GM19468 (cell line): ENCODE results near the gene HRNR.

Experiments used
- ATAC-seq: cut with Tn5 transposase; IDR thresholded peaks from one replicate; pipeline ENCODE4 v1.9.1; 2021; ENCODE audit warnings: mild to moderate bottlenecking, moderate library complexity, moderate number of reproducible peaks; ENCODE audit not compliant: unreplicated experiment; ENCODE audit errors: extremely low read depth

Gene HRNR

DNA sequence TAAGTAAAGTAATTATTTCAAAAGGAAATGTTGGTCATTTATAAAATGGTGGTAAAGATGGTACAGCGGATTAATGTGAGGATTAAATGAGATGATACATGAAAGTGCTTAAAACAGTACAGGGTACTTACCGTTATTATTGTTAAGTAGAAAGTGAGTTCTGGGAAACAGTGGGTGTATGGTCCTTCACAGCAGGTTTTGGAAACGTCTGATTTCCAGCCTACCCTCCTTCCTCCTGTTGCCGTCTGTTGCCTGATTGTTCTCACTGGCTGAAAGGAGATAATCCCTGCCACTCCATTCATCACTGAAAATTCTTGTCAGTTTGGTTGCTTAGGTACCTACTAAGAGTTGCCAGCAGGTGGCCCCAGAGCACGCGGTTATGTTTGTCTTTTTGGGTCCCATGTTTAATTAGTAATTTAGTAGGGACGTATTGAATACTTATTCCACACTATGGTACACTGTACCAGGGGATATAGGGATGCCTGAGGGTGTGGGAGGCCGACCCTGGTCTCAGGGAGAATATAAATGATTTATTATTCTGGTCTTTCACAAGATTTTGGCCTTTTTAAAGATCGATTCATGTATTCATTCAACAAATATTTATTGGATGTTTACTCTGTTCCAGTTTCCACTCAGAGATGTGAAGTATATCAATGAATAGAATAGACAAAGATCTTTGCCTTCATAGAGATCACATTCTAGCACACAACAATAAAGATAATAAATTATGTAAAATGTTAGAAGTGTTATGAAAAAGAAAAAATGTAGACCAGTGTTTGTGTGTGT is 34.1 kb downstream of the HRNR start:
- ATAC-seq = no peak

DNA sequence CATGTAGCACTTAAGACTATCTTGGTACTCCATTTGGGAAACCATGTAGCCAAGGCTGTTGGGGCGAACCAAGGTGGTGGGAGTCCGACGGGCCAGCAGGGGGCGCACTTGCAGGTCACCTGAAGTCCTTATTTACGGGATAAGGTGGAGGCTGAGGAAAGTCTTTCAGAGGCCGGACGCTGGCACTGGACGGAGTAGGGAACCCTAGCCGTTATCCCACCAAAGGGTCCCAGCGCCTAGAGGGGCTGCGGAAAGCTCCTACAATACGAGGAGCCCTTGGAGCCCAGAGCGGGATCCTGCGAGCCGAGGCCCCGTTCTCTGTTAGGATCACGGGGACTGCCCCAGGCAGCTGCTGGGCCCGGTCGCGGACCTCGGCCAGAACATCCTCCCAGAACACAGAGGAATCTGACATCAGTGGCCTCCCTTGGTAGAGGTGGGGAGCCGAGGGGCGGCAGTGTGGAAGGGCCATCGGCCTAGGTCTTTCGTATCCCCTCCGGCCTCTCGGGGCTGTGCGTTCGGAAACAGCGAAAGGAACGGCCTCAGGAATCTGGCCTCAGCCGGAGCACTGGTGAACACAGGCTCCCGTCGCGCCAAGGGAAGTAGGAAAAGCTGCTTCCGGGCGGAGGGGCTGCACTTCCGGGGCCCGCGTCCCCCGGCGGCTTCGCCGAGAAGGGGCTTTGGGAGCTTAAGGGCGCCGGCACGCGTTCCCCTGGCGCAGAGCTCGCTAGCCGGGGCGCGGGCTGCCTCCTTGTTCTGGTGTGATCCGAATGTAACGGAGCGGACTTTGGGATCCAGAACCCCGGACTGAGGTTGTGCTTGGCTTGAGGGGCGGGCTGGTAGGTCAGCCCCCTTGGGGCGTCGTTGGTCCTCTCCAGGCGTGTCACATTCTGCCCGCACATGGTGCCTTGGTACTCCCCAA is 35.1 kb downstream of the HRNR start:
- no peak for ATAC-seq

DNA sequence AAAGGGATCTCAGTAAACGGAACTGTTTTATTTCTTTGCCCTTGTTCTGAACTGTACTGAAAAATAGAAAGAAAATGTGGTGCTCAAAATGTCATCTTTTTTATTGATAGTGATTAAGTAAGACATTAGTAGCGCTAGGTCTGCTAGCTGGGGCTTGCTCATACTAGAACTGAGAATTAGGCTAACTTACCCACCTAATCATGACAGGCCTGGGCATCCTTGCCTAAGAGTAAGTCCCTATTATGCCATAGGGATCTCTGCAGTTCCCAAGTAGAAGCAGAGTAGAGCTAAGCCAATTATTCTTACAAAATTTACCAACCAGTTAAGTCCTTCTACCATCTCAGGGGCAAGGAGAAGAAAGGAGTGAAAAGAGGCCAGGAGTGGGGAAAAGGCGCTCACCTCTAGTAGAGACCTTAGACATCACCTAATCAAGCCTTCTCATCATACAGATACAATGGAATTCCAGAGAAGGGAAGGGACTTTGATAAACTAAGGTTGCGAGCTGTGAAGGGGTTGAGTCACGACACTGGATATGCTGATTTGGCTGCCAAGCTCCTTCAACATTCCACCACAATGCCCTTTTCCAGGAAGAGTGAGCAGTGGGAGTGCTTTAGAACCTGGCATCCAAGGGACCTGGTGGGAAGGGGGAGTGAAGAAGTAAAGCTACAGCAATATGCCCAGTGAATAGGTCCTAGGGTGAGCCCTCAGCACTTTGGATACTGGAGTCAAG is 37.3 kb downstream of the HRNR start:
- no peak for ATAC-seq

DNA sequence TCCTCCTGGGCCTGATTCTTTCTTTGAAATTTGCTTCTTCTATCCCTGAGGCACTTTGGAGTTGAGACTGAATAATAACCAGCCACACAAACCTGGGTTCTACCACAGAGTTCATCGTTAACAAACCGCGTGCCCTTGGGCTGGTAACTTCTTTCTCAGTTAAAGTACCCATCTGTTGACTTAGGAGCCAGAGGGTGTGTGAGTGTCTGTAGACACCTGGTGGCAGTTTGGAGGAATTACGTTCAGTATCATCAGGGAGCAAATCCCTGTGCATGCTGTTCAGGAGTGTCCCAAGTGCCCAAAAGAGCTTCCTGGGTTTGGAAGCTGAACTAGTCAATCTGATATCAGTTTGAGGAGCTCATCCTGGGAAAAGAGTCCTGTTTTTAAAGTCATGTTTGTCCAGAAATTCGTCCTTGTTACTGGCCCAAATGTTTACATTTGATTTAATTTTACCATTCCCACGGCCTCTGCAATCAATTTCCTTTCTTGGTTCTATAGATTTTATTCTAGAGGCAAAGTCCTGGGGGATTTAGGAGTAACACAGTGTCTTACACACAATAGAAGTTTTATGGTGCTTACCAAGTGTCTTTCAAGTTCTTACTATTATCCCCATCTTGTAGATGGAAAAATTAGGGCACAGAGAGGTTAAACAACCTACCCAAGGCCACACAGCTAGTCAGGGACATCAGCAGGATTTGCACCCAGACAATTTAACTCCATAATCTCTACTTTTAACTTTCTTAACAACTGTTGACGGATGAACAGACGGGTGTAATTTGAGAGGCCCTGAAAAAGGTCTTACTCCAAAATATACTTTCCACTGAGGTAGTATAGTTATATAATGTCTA is 38.2 kb downstream of the HRNR start:
- no peak for ATAC-seq

DNA sequence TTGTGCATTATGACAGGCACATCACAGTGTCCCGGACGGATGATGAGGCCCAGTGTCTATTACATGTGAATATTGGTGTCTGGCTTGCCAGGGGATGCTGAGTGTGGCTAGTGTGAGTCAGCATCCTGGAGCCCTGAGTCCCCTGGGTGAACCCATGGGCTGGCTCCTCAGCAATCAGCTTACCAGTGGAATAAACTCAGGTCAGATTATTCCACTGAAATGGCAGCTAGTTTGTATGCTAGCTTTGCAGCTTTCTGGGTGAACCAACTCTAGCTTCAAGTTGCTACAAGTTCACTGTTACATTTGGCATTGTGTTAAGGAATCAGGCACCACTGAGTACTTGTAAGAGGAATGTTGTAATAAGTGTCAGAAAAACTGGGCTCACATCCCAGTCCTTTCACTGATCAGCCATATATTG is 41.0 kb downstream of the HRNR start:
- no peak for ATAC-seq

DNA sequence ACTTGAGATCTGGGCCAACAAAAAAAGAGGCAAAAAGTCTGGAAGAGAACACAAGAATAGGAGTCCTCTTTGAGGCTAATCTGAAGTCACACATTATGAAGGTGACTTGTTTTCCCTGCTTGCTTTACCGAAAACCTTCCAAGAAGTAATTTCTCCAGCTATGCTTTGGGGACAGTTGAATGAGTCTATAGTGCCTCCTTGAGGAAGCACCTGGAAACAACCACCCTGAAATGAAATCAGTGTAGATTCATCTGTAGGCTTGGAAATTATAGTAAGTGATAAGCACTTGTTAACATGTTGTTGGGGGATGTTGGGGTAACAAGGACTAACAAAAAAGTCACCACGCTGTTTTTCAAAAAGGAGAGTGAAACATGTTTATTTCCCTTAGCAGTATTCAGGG is 41.6 kb downstream of the HRNR start:
- ATAC-seq = no peak

DNA sequence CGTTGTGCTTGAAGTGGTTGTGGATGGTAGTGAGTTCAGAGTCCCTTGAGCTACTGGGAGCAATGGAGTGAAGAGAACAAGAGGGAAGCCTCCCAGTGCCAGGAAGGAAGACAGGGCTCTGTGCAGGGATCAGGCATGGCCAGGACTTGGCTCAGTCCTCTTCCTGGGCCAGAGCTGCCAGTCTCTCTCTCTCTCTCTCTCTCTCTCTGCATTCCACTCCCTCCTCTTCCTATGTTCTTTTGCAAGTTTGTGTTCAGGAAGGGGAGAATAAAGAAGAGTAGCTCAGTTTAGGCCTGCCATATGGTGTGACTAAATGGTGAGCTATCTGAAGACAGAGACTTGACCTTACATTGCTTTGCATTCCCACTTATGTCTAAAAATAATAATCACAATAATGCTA is 44.4 kb downstream of the HRNR start:
- no peak for ATAC-seq

DNA sequence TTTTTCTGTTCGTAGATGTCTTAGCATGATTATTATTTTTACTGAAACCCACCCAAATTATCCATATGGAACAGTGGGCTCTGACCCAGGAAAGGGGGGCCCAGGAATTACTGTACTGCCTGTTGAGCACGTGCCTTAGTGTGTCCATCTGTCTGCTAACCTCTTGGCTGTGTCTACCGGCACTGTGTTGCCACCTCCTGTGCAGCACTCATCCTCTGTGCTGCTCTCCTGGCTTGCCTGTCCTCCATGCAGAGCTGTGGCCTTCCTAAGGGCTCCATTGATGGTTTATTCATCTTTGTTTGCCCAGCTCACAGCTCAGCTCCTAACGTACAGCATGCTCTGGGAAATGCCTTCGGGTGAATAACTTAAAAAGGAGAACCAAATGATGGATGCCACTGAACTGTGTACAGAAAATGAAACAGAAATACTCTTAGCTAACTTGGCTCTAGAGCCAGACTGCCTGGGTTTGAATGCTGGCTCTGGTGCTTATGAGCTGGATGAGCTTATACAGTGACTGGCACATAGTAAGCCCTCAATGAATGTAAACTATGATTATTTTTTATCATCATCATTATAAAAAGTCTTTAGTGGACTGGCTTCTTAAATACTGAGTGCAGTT is 53.6 kb downstream of the HRNR start:
- no peak for ATAC-seq

DNA sequence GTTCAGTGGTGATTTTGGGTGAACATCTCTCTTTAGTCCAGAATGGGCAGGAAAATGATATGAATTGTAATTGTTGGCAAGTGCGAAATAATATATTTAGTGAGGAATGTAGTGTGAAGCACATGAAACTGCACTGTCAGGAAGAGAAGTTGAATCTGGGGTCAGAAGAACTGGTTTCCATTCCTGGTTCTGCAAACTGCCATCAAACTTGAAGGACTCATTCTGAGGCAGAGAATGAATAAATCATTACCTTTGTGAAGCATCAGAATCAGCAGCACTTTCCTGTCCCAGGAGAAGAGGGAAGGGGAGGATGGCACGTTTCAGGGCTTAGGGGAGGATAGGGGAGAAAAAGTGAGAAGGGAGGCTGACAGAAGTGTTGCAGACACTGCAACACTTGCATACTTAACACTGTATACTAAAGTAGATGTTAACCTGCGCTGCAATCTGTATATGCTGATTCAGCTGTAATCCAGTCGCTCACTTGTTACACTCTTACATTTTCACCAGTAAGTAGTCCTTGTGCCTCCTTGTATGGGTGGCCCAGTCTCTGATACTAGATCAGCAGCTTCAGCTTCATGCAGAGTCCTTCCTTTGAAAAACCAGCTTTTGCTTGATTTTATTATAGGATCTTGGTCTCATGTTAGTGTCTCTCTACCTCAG is 54.5 kb downstream of the HRNR start:
- no peak for ATAC-seq

DNA sequence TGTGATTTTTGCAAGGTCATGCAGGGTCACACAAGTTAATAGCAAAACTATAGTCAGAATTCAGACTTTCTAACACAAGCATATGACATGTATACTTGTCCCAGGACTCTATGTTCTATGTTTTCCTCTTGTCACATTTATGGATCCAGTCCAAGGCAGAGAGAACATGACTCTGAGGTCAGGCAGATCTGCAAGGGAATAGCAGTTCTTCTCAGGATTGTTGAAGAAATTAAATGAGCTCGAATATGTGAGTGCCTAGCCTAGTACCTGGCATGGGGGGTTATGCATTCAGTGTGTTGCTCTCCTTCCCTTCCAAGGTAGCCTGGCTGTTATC is 55.5 kb downstream of the HRNR start:
- ATAC-seq = no peak

DNA sequence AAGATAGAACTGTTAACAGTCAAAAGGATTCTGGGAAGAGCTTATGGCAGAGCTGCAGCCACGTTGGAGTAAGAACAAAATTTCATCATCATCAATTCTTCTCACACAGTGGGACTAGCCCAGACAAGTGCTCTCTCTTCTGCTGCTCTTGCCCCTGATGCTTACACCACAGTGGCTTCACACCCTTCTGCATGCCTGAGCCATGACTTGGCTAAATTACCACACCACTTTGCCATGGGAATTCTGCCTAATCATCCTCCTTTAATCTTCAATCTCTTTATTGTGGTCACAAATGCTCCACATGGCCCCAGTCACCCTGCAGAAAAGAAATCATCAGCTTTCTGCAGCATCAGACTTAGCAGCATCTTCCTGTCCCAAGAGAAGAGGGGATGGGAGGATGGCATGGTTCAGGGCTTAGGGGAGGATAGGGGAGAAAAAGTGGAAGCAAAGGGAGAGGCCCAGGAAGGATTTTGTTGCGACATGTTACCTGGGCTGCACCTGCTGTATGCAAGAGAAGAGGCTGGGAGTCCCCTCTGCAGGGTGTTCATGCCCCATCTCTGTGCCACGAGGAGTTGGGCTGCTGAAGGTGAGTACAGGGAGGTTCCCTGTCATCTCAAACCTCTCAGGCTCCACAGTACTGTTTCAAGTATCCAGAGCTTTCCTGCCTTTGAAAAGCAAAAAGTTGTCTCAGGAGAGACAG is 56.0 kb downstream of the HRNR start:
- no peak for ATAC-seq

DNA sequence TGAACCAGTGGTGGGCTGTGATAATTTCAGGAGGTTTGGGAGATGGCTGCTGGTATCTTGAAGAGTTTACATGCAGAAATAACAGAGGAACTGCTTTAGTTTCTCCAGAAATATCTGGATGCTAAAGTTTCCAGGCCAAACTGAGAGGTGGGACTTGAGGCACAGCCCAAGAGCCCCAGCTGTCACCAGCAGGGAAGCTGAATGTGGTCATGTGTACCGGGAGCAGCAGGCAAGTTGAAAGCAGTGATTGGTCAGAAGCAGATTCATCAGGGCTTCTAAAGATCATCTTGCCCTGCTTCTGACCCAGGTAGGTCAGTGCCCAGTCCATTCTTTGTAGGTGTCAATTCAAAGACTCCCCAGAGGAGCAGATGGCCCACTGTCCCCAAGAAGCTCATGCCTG is 57.0 kb downstream of the HRNR start:
- no peak for ATAC-seq

DNA sequence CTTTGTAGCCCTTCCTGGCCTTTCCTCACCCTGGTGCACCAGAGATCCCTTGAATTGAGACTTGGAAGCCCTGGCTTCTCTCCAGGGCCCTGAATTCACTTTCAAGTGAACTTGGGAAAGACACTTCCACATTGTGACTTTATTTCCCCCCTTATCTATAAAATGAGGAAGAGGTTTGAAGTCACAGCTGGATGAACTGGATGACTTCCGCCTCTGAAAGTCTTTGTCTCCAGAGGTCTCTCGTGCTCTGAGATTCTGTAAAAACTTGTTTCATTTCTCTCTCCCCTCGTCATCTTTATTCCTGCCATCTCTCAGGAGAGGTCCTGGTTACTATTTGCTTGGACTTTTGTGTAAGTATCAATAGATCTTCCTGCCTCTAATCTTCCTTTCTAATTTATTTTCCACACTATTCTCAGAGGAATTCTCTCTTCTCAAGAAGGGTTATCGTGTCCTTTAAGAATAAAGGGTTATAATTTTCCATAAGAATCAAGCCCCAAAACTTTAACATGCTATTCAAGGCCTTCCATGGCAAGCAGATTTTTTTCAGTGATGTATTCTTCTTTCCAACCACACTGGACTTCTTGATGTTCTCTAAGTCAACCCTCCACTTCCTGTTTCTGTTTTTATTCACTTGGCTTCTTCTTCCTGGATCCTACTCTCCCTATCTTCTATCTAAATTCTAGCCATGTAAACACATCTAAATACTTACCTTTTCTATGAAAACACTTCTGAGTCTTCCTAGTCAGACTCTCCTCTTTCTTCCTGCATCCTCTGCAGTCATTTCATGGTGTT is 58.5 kb downstream of the HRNR start:
- no peak for ATAC-seq

DNA sequence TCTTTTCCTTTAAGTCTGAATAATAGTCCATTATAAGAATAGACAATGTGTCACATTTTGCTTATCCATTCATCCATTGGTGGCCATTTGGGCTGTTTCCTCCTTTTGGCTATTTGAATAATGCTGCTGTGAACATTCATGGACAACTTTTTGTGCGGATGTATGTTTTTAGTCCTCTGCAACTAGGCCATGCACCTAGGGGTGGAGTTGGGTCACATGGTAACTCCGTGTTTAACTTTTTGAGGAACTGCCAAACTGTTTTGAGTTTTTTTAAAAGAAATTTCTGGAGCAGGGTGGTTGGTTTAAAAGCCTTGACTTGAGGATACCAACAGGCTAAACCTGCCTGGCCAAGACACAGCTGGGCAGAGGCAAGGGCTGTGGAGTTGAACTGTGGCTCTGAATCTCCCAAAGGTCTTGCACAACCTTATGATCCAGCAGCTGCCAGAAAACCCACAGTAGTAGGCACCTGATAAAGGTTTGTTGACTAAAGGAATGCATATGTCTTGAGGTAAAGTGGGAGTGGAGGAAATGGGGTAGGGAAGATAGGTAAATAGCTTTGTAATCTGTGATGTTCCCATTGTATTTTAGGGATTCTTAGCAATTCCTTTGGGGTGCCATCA is 59.4 kb downstream of the HRNR start:
- no peak for ATAC-seq

DNA sequence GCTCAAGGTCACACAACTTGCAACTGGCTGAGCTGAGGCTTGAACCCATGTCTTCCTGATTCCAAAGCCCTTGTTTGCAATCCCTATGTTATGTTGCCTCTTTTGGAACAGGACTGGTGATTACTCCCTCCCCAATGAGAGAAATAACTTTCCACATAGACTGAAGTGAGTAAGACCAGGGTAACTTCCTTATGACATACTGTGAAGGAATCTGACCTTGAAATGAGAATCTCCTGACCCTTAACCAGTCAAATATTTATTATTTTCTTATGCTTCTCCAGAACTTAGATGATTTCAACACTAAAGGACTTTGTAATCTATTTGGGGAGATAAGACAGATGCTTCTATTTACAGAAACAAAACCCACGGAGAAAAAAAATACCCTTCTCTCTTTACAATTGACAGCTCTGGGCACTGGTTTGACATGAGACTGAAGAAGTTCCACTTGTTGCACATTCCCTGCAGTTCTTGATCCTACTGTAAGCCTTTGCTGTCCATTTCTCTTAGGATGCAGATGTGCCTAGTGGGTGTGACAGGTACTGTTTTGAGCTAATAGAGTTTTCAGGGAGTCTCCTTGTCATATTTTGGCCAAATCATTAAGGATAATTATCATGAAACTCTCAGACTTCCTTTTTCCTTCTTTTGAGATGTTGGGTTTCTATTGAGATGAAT is 61.1 kb downstream of the HRNR start:
- ATAC-seq = no peak
